HG03159 (cell line): ENCODE measurements around the gene STKLD1.
"Not testable (repeated sequence)": the region's sequence is repeated elsewhere in the genome, so short reads cannot be mapped to it uniquely, and the experiment has no call there.

Experiments used
- ATAC-seq: cut with Tn5 transposase; IDR thresholded peaks from one replicate; pipeline ENCODE4 v1.9.1; 2021; ENCODE audit warnings: mild to moderate bottlenecking, moderate library complexity; ENCODE audit not compliant: unreplicated experiment

STKLD1 gene

GRCh38 chr9:133375724-133376654 lies at the start of gene STKLD1, which contains the start of gene SURF4:
TSS of gene STKLD1 (plus strand) at chr9:133376366. CDS start at chr9:133376474, 108 bp downstream.
TSS of gene SURF4 (minus strand) at chr9:133376060. CDS start at chr9:133375969, 91 bp downstream.
- peak; percentile 90 for ATAC-seq

GRCh38 chr9:133327021-133327420 lies 49.1 kb upstream of the STKLD1 start:
- not testable (repeated sequence) for ATAC-seq

- ATAC-seq: no peak
These were observed 48.2 kb upstream of the STKLD1 start for GRCh38 chr9:133327834-133328484.

- not testable (repeated sequence) for ATAC-seq
These were observed 46.6 kb upstream of the STKLD1 start for GRCh38 chr9:133329306-133330156.

GRCh38 chr9:133331221-133331620 lies 44.9 kb upstream of the STKLD1 start:
- ATAC-seq: no peak

- no peak for ATAC-seq
These were observed 44.4 kb upstream of the STKLD1 start for GRCh38 chr9:133331641-133332380.

GRCh38 chr9:133332381-133332730 lies 43.8 kb upstream of the STKLD1 start:
- ATAC-seq: no peak

- ATAC-seq: no peak
These were observed 43.2 kb upstream of the STKLD1 start for GRCh38 chr9:133333011-133333410.

GRCh38 chr9:133333566-133333965 lies 42.6 kb upstream of the STKLD1 start:
- no peak for ATAC-seq

GRCh38 chr9:133334161-133334560 lies 42.0 kb upstream of the STKLD1 start:
- ATAC-seq: no peak

GRCh38 chr9:133334888-133335287 lies 41.3 kb upstream of the STKLD1 start:
- not testable (repeated sequence) for ATAC-seq

- peak; percentile 81 for ATAC-seq
These were observed 40.0 kb upstream of the STKLD1 start, which contains the start of gene SURF6 for GRCh38 chr9:133335924-133336811. TSS of gene SURF6 (minus strand) at chr9:133336188. CDS start at chr9:133336132, 56 bp downstream.

- ATAC-seq: no peak
These were observed 36.5 kb upstream of the STKLD1 start for GRCh38 chr9:133339641-133340040.

- no peak for ATAC-seq
These were observed 35.9 kb upstream of the STKLD1 start for GRCh38 chr9:133340256-133340655.

GRCh38 chr9:133340916-133341315 lies 35.2 kb upstream of the STKLD1 start:
- ATAC-seq: no peak

- ATAC-seq: no peak
These were observed 34.6 kb upstream of the STKLD1 start for GRCh38 chr9:133341369-133342068.

- ATAC-seq: no peak
These were observed 34.1 kb upstream of the STKLD1 start for GRCh38 chr9:133342069-133342406.

- no peak for ATAC-seq
These were observed 33.6 kb upstream of the STKLD1 start for GRCh38 chr9:133342570-133342969.

GRCh38 chr9:133344071-133344470 lies 32.1 kb upstream of the STKLD1 start:
- no peak for ATAC-seq
